ENCODE measurements around the gene KCTD2. TPM values are rescaled to one million over a fixed set of nuclear protein-coding genes. Genes with fewer than 3 reads are reported as not detected.

KCTD2 gene
- total and polyA plus RNA-seq, 2 of the 13 experiments (the other 11 are each of a cell fraction or from before 2014, with no cell fraction given), result 28.3 to 32.6 TPM

GRCh38 chr17:75013092-75013559, 33.9 kb upstream of the KCTD2 start (continued):
- no peak for TF ChIP-seq LBX2 (CRISPR knock-in tag; IDR thresholded peaks at IDR 0.05; ENCODE audit: borderline replicate concordance)
- no peak for TF ChIP-seq ZNF687 (CRISPR knock-in tag; IDR thresholded peaks at IDR 0.05)
- TF ChIP-seq ZNF543 (CRISPR knock-in tag; IDR thresholded peaks at IDR 0.05), result no peak
- no peak for TF ChIP-seq ATF6 (CRISPR knock-in tag; conservative IDR thresholded peaks at IDR 0.05)
- no peak for TF ChIP-seq ZNF496 (CRISPR knock-in tag; IDR thresholded peaks at IDR 0.05; ENCODE audit: insufficient replicate concordance)
- TF ChIP-seq ZNF577 (CRISPR knock-in tag; IDR thresholded peaks at IDR 0.05; ENCODE audit: borderline replicate concordance, low read depth), result no peak
- no peak for TF ChIP-seq ZBTB43 (CRISPR knock-in tag; conservative IDR thresholded peaks at IDR 0.05)
- no peak for TF ChIP-seq PBX3 (CRISPR knock-in tag; IDR thresholded peaks at IDR 0.05; ENCODE audit: borderline replicate concordance)
- TF ChIP-seq SRY (CRISPR knock-in tag; IDR thresholded peaks at IDR 0.05), result no peak
- TF ChIP-seq AHDC1 (CRISPR knock-in tag; IDR thresholded peaks at IDR 0.05; ENCODE audit: borderline replicate concordance), result no peak
- TF ChIP-seq ZNF614 (CRISPR knock-in tag; IDR thresholded peaks at IDR 0.05; ENCODE audit: borderline replicate concordance), result no peak
- TF ChIP-seq ZNF576 (CRISPR knock-in tag; IDR thresholded peaks at IDR 0.05), result 0 out of 2 replicates have a peak, but pooled peaks have one; percentile 2
- TF ChIP-seq ZNF30 (CRISPR knock-in tag; IDR thresholded peaks at IDR 0.05), result no peak

Data from HepG2 (cell line).